Activated naive CD4-positive, alpha-beta T cell treated with anti-CD3 and anti-CD28 coated beads, Interleukin-2, amount 10 ng/mL, durations not matched to agents 7 days and 5 days (primary cell): ENCODE measurements around the gene PSORS1C1.

Source experiments
- CTCF ChIA-PET: fragments of 350-600 bp; sonication (Branson Sonifier 250); formaldehyde crosslinking; loops from one replicate; lab custom pipeline; 2021; ENCODE audit warnings: antibody characterized with exemption; lab: Charles Lee
- DNase-seq: peaks from one replicate; pipeline ENCODE4 v3.0.0-alpha.2; 2020
- H3K27ac Mint-ChIP-seq: one replicate; pipeline ENCODE4 v1.8.0; 2021; ENCODE audit warnings: mild to moderate bottlenecking, moderate library complexity, mixed read lengths
- H3K27me3 Mint-ChIP-seq: one replicate; pipeline ENCODE4 v1.8.0; 2021; ENCODE audit warnings: mild to moderate bottlenecking, mixed read lengths
- H3K36me3 Mint-ChIP-seq: one replicate; pipeline ENCODE4 v1.8.0; 2021; ENCODE audit warnings: mixed read lengths
- H3K4me1 Mint-ChIP-seq: one replicate; pipeline ENCODE4 v1.8.0; 2021; ENCODE audit warnings: mixed read lengths
- H3K4me3 Mint-ChIP-seq: one replicate; pipeline ENCODE4 v1.8.0; 2021; ENCODE audit warnings: mild to moderate bottlenecking, moderate library complexity, mixed read lengths
- H3K9me3 Mint-ChIP-seq: one replicate; pipeline ENCODE4 v1.8.0; 2021; ENCODE audit warnings: mixed read lengths

Gene PSORS1C1

GRCh38 chr6:31111712-31112111, 2.9 kb upstream of the PSORS1C1 start:
- no peaks in the 10 kb centered on the region for H3K4me1 Mint-ChIP-seq
- H3K27ac Mint-ChIP-seq: no peak overlapping the region
- no peaks in the 10 kb centered on the region for H3K9me3 Mint-ChIP-seq
- peaks cover 63% of the 10 kb centered on the region for H3K27me3 Mint-ChIP-seq
- H3K36me3 Mint-ChIP-seq: no peaks in the 10 kb centered on the region
- CTCF ChIA-PET: interaction anchor here (1.2 kb wide), 1 partner anchor 9 kb away, joined by 5 read pairs; no protein-coding TSS in a partner anchor
- no peak overlapping the region for H3K4me3 Mint-ChIP-seq
- DNase-seq: no peak

- H3K4me3 Mint-ChIP-seq: no peak within 1 kb of the TSS
- no peaks in the 10 kb centered on the region for H3K9me3 Mint-ChIP-seq
- H3K27ac Mint-ChIP-seq: no peak within 1 kb of the TSS
- DNase-seq: no peak
- H3K36me3 Mint-ChIP-seq: no peaks in the 10 kb centered on the region
- H3K27me3 Mint-ChIP-seq: peaks cover 63% of the 10 kb centered on the region
- H3K4me1 Mint-ChIP-seq: no peaks in the 10 kb centered on the region
- CTCF ChIA-PET: interaction anchor here (1.2 kb wide), 1 partner anchor 10 kb away, joined by 5 read pairs; no protein-coding TSS in a partner anchor
Measured at GRCh38 chr6:31112478-31112877, 2.1 kb upstream of the PSORS1C1 start, which contains the start of gene C6orf15. Gene C6orf15 (minus strand): TSS chr6:31112575. CDS start chr6:31112555, 20 bp downstream.

- Mint-ChIP-seq H3K27ac (no peak overlapping the region), H3K4me1 (no peaks in the 10 kb centered on the region), H3K36me3 (no peaks in the 10 kb centered on the region), H3K9me3 (no peaks in the 10 kb centered on the region), H3K4me3 (no peak overlapping the region), H3K27me3 (peaks cover 74% of the 10 kb centered on the region)
- no peak for DNase-seq
- CTCF ChIA-PET: interaction anchor here (1.2 to 1.3 kb wide), 2 partner anchors 11 to 14 kb away, joined by 3 to 4 read pairs; no protein-coding TSS in a partner anchor
Measured at GRCh38 chr6:31113861-31114540, 599 bp upstream of the PSORS1C1 start.

- Mint-ChIP-seq H3K9me3 (no peaks in the 10 kb centered on the region), H3K27me3 (peaks cover 70% of the 10 kb centered on the region), H3K27ac (no peak overlapping the region), H3K4me1 (no peaks in the 10 kb centered on the region), H3K4me3 (no peak overlapping the region), H3K36me3 (no peaks in the 10 kb centered on the region)
- DNase-seq: no peak
- CTCF ChIA-PET: interaction anchor here (1.0 to 1.2 kb wide), 2 partner anchors 12 to 15 kb away, joined by 3 to 4 read pairs; no protein-coding TSS in a partner anchor
Measured at GRCh38 chr6:31114970-31115849, 610 bp downstream of the PSORS1C1 start.

- Mint-ChIP-seq H3K27me3 (peaks cover 63% of the 10 kb centered on the region), H3K9me3 (no peaks in the 10 kb centered on the region), H3K4me3 (no peak overlapping the region), H3K27ac (no peak overlapping the region), H3K4me1 (no peaks in the 10 kb centered on the region), H3K36me3 (no peaks in the 10 kb centered on the region)
- no peak for DNase-seq
- CTCF ChIA-PET: interaction anchor here (1.0 to 1.2 kb wide), 2 partner anchors 11 to 14 kb away, joined by 3 to 4 read pairs; no protein-coding TSS in a partner anchor
Measured at GRCh38 chr6:31115941-31116560, 1.5 kb downstream of the PSORS1C1 start.

- no peak for DNase-seq
- H3K9me3 Mint-ChIP-seq: no peaks in the 10 kb centered on the region
- CTCF ChIA-PET: interaction anchor here (1.0 to 1.2 kb wide), 2 partner anchors 10 to 13 kb away, joined by 4 read pairs; no protein-coding TSS in a partner anchor
- peaks cover 63% of the 10 kb centered on the region for H3K27me3 Mint-ChIP-seq
- no peak overlapping the region for H3K27ac Mint-ChIP-seq
- H3K4me3 Mint-ChIP-seq: no peak overlapping the region
- no peaks in the 10 kb centered on the region for H3K4me1 Mint-ChIP-seq
- no peaks in the 10 kb centered on the region for H3K36me3 Mint-ChIP-seq
Measured at GRCh38 chr6:31116661-31117385, 2.2 kb downstream of the PSORS1C1 start.

GRCh38 chr6:31118178-31118577, 3.6 kb downstream of the PSORS1C1 start:
- Mint-ChIP-seq H3K27me3 (peaks cover 59% of the 10 kb centered on the region), H3K4me1 (no peaks in the 10 kb centered on the region), H3K36me3 (no peaks in the 10 kb centered on the region), H3K9me3 (no peaks in the 10 kb centered on the region), H3K27ac (no peak overlapping the region), H3K4me3 (no peak overlapping the region)
- CTCF ChIA-PET: interaction anchor here (0.5 to 1.4 kb wide), 2 partner anchors 9 to 39 kb away, joined by 3 read pairs; no protein-coding TSS in a partner anchor
- DNase-seq: no peak

GRCh38 chr6:31120151-31120915, 5.7 kb downstream of the PSORS1C1 start, which contains the start of gene CDSN:
Gene CDSN (minus strand): TSS chr6:31120446. CDS start chr6:31120419, 27 bp downstream.
- CTCF ChIA-PET: no interaction called here
- H3K36me3 Mint-ChIP-seq: no peaks in the 10 kb centered on the region

GRCh38 chr6:31121131-31121790, 6.7 kb downstream of the PSORS1C1 start:
- no peak for DNase-seq
- CTCF ChIA-PET: no interaction called here
- Mint-ChIP-seq H3K27me3 (peaks cover 54% of the 10 kb centered on the region), H3K4me1 (no peaks in the 10 kb centered on the region), H3K27ac (no peak overlapping the region), H3K9me3 (no peaks in the 10 kb centered on the region), H3K36me3 (no peaks in the 10 kb centered on the region), H3K4me3 (no peak overlapping the region)

More at GRCh38 chr6:31120151-31120915, 5.7 kb downstream of the PSORS1C1 start, which contains the start of gene CDSN:
- Mint-ChIP-seq H3K9me3 (no peaks in the 10 kb centered on the region), H3K27ac (no peak within 1 kb of the TSS), H3K4me1 (no peaks in the 10 kb centered on the region), H3K27me3 (peaks cover 60% of the 10 kb centered on the region), H3K4me3 (no peak within 1 kb of the TSS)
- DNase-seq: no peak

GRCh38 chr6:31122791-31123706, 8.4 kb downstream of the PSORS1C1 start:
- no peaks in the 10 kb centered on the region for H3K36me3 Mint-ChIP-seq
- no peak for DNase-seq
- H3K27ac Mint-ChIP-seq: no peak overlapping the region
- no peaks in the 10 kb centered on the region for H3K4me1 Mint-ChIP-seq
- no peak overlapping the region for H3K4me3 Mint-ChIP-seq
- CTCF ChIA-PET: interaction anchor here (1.2 to 1.3 kb wide), 2 partner anchors 12 to 60 kb away, joined by 3 read pairs; no protein-coding TSS in a partner anchor
- H3K27me3 Mint-ChIP-seq: peaks cover 46% of the 10 kb centered on the region
- no peaks in the 10 kb centered on the region for H3K9me3 Mint-ChIP-seq

- CTCF ChIA-PET: no interaction called here
- Mint-ChIP-seq H3K27me3 (peaks cover 54% of the 10 kb centered on the region), H3K36me3 (no peaks in the 10 kb centered on the region), H3K4me1 (no peaks in the 10 kb centered on the region), H3K27ac (no peak overlapping the region), H3K9me3 (no peaks in the 10 kb centered on the region), H3K4me3 (no peak overlapping the region)
- DNase-seq: no peak
Measured at GRCh38 chr6:31125162-31125561, 10.6 kb downstream of the PSORS1C1 start.
